ENCODE data around the gene TMEM154.

GRCh38 chr4:152626790-152627189, 53.0 kb downstream of the TMEM154 start:
- TF ChIP-seq CTCF (conservative IDR thresholded peaks at IDR 0.05; ENCODE audit: low read depth, low read length): no peak
- TF ChIP-seq EZH2 (IDR thresholded peaks at IDR 0.05; ENCODE audit: borderline replicate concordance, low read depth, low read length, poor library complexity, severe bottlenecking): no peak

Measured in A673 (cell line).